GM12878 (cell line): Measurements from ENCODE around the gene ERFL. TPM values are rescaled to one million over a fixed set of nuclear protein-coding genes. Genes with fewer than 3 reads are reported as not detected.

Experiments
- ATAC-seq: fragments of 200-7000 bp; cut with Tn5 transposase; 3 replicates; pipeline ENCODE4 v1.9.1; 2020; ENCODE audit warnings: mild to moderate bottlenecking, moderate library complexity
- BruUV-seq: library from RNA; stranded (reverse); fragments of 400-500 nt; replicated peaks from 2 replicates; lab custom pipeline; 2021; lab: Mats Ljungman, UMichigan
- CTCF ChIA-PET: fragments of 300-600 bp; sonication (Branson Sonifier 250); formaldehyde crosslinking; extraction: SDS; loops from one replicate; lab custom pipeline; 2021; ENCODE audit warnings: inconsistent platforms; lab: Yijun Ruan, JAX
- POLR2A ChIA-PET: fragments of 350-600 bp; formaldehyde crosslinking; extraction: SDS; loops from one replicate; lab custom pipeline; 2021; ENCODE audit warnings: inconsistent platforms; lab: Charles Lee
- RAD21 ChIA-PET: fragments of 300-600 bp; sonication (Branson Sonifier 250); formaldehyde crosslinking; loops from one replicate; lab custom pipeline; 2023; ENCODE audit warnings: antibody characterized with exemption; ENCODE audit not compliant: unreplicated experiment; lab: Charles Lee
- SMC1A ChIA-PET: fragments of 300-600 bp; sonication (Branson Sonifier 250); formaldehyde crosslinking; loops from one replicate; lab custom pipeline; 2023; ENCODE audit not compliant: unreplicated experiment, uncharacterized antibody; lab: Charles Lee
- DNase-seq: peaks from one replicate; pipeline ENCODE4 v3.0.0-alpha.2; 2011; ENCODE audit warnings: low read depth, low spot score
- FAIRE-seq: peaks from 3 replicates; lab custom pipeline; 2011; peaks lifted over from hg19 to GRCh38; lab: Jason Lieb, UNC
- H2AFZ ChIP-seq: 2 replicates; pipeline ENCODE4 v1.6.0; 2011; ENCODE audit warnings: low read depth, low read length, control low read depth; ENCODE audit not compliant: control insufficient read depth
- H3K27ac ChIP-seq: 2 replicates; pipeline ENCODE4 v1.5.1; 2011; ENCODE audit warnings: control low read depth; ENCODE audit not compliant: control insufficient read depth, insufficient read depth
- H3K27me3 ChIP-seq, 2 experiments: replicated peaks in 1 of 2; 2 replicates each; pipeline versions ENCODE4 v1.6.0 to v1.6.1; 2011; ENCODE audit warnings: low read length in 1 of 2; ENCODE audit not compliant: control insufficient read depth in 2 of 2, insufficient read depth in 2 of 2
- H3K36me3 ChIP-seq, 2 experiments: 2 replicates each; pipeline ENCODE4 v1.5.1; 2011; ENCODE audit warnings: low read length in 1 of 2; ENCODE audit not compliant: control insufficient read depth in 2 of 2, insufficient read depth in 2 of 2
- H3K4me1 ChIP-seq: 2 replicates; pipeline ENCODE4 v1.6.1; 2011; ENCODE audit warnings: mild to moderate bottlenecking, low read length, moderate library complexity, mixed read lengths; ENCODE audit not compliant: control insufficient read depth, insufficient read depth
- H3K4me2 ChIP-seq: 2 replicates; pipeline ENCODE4 v1.6.0; 2011; ENCODE audit warnings: control low read depth; ENCODE audit not compliant: control insufficient read depth, insufficient read depth
- H3K4me3 ChIP-seq: fragments of 200-600 bp; sonication (generic); 2 replicates; pipeline ENCODE4 v1.5.1; 2016
- H3K79me2 ChIP-seq: 2 replicates; pipeline ENCODE4 v1.6.0; 2011; ENCODE audit warnings: low read length; ENCODE audit not compliant: control insufficient read depth, insufficient read depth
- H3K9ac ChIP-seq: 2 replicates; pipeline ENCODE4 v1.8.0; 2011; ENCODE audit warnings: low read length, control low read depth, mixed read lengths; ENCODE audit not compliant: control insufficient read depth, insufficient read depth
- H3K9me3 ChIP-seq: replicated peaks from 3 replicates; pipeline ENCODE4 v1.5.1; 2011; ENCODE audit warnings: mild to moderate bottlenecking, low read length; ENCODE audit not compliant: control insufficient read depth, insufficient read depth
- H4K20me1 ChIP-seq: 2 replicates; pipeline ENCODE4 v1.6.0; 2011; ENCODE audit not compliant: control insufficient read depth, insufficient read depth
- BACH1 ChIP-seq: fragments of 450-650 bp; IDR thresholded peaks from 2 replicates; pipeline ENCODE4 v1.6.1; 2017; ENCODE audit warnings: mild to moderate bottlenecking, borderline replicate concordance
- CEBPB ChIP-seq, 2 experiments: fragments of 150-350 bp in 1 of 2; IDR thresholded peaks; 2 replicates each; pipeline ENCODE4 v1.6.1; 2012 to 2014; ENCODE audit warnings: low read depth in 2 of 2, low read length in 2 of 2, borderline replicate concordance in 1 of 2, inconsistent platforms in 1 of 2
- LARP7 ChIP-seq: fragments of 450-650 bp; IDR thresholded peaks from 2 replicates; pipeline ENCODE4 v1.6.1; 2017; ENCODE audit warnings: mild to moderate bottlenecking
- NBN ChIP-seq: fragments of 450-650 bp; IDR thresholded peaks from 2 replicates; pipeline ENCODE4 v1.6.1; 2016
- NKRF ChIP-seq: fragments of 450-650 bp; conservative IDR thresholded peaks from 2 replicates; pipeline ENCODE4 v1.6.1; 2017; ENCODE audit warnings: mild to moderate bottlenecking, moderate library complexity
- POLR2A ChIP-seq: IDR thresholded peaks from 2 replicates; pipeline ENCODE4 v1.6.1; 2011; ENCODE audit warnings: low read depth, mild to moderate bottlenecking, low read length
- POLR2AphosphoS5 ChIP-seq: IDR thresholded peaks from 2 replicates; pipeline ENCODE4 v1.6.1; 2011; ENCODE audit warnings: mild to moderate bottlenecking, low read length, inconsistent platforms
- SIX5 ChIP-seq: IDR thresholded peaks from 2 replicates; pipeline ENCODE4 v1.6.1; 2011; ENCODE audit warnings: mild to moderate bottlenecking, low read depth, low read length, moderate library complexity; ENCODE audit not compliant: severe bottlenecking
- ZBTB11 ChIP-seq: fragments of 450-650 bp; formaldehyde crosslinking; IDR thresholded peaks from 2 replicates; pipeline ENCODE4 v1.5.0; 2022; ENCODE audit warnings: mild to moderate bottlenecking, missing genetic modification characterization
- ZNF207 ChIP-seq: fragments of 450-650 bp; IDR thresholded peaks from 2 replicates; pipeline ENCODE4 v1.6.1; 2014; ENCODE audit warnings: antibody characterized with exemption, mild to moderate bottlenecking, borderline replicate concordance
- WGBS: methylation state at CpG from one replicate; pipeline ENCODE4 v1.1.6; 2016; ENCODE audit warnings: low lambda C conversion rate; ENCODE audit not compliant: insufficient replicate concordance, insufficient coverage; ENCODE audit errors: missing lambda C conversion rate; 5-methylcytosine and 5-hydroxymethylcytosine counted together
- in situ Hi-C: fragments of 300-500 bp; cut with MboI; formaldehyde crosslinking; loops from 9 replicates; pipeline ENCODE4 v1.14.3; 2018; ENCODE audit warnings: mixed read lengths
- intact Hi-C: fragments of 100-400 bp; cut with micrococcal nuclease; formaldehyde crosslinking; loops from one replicate; pipeline ENCODE4 v1.14.2; 2022; ENCODE audit not compliant: unreplicated experiment
- polyA plus RNA-seq, 11 experiments: library from polyadenylated mRNA; depleted of rRNA in 4 of 11; unstranded in 6 of 11; stranded (reverse) in 5 of 11; fragments of >200 nt; fragmentation: Nextera tagmentation in 4 of 11; fragmentation: Illumina TruSeq in 1 of 11; extraction: Ambion mirVana in 4 of 11; extraction: Trizol in 1 of 11; gene quantifications; 1 replicate in 1 of 11; 2 replicates in 10 of 11; pipeline versions ENCODE4 v1.2.1 to v1.2.3, GENCODE V29; 2011 to 2016; ENCODE audit warnings: inconsistent platforms in 2 of 11, missing spikeins in 2 of 11, low read depth in 1 of 11
- total RNA-seq, 4 experiments: library from RNA; depleted of rRNA in 3 of 4; stranded (reverse); fragments of >200 nt in 3 of 4; fragmentation: Illumina TruSeq in 1 of 4; extraction: Trizol in 1 of 4; gene quantifications; 2 replicates each; pipeline versions ENCODE4 v1.2.1 to v1.2.3, GENCODE V29; 2013 to 2021

ERFL gene
- total and polyA plus RNA-seq, 10 of the 15 experiments (the other 5 are each of a cell fraction or from before 2014, with no cell fraction given), result 0.04 to 0.10 (median 0.05) TPM; not detected in 7

GRCh38 chr19:41958367-41959055 is 30.3 kb upstream of the ERFL start:
- Histone ChIP-seq H3K36me3 (no peaks in the 10 kb centered on the region), H3K27ac (peak overlapping the region; percentile 72), H4K20me1 (no peaks in the 10 kb centered on the region), H3K4me2 (peak overlapping the region; percentile 86), H3K4me3 (peak overlapping the region; percentile 89), H3K4me1 (peaks cover 12% of the 10 kb centered on the region), H3K9me3 (no peaks in the 10 kb centered on the region), H3K79me2 (no peaks in the 10 kb centered on the region)
- DNase-seq, result no peak
- ChIA-PET POLR2A (interaction anchor here (2.7 to 2.9 kb wide), 2 partner anchors 13 to 98 kb away, joined by 16 to 20 read pairs; partner anchors contain the start of gene RPS19), CTCF (interaction anchor here (0.5 to 4.8 kb wide), 20 partner anchors 14 to 388 kb away, joined by 3 to 51 read pairs (median 4); partner anchors contain the start of genes CEACAM3 and RPS19), SMC1A (interaction anchor here (1.1 to 1.6 kb wide), 8 partner anchors 14 to 165 kb away, joined by 3 to 12 read pairs (median 4); partner anchors contain the start of gene RPS19), RAD21 (interaction anchor here (0.5 to 2.4 kb wide), 10 partner anchors 9 to 656 kb away, joined by 3 to 9 read pairs (median 5); partner anchors contain the start of genes GSK3A and RPS19)
- intact Hi-C loops (loop anchor here (5.0 kb wide), 1 partner anchor 166 kb away; no protein-coding TSS in a partner anchor), in situ Hi-C loops (no loop called here)
- ATAC-seq, result peak; percentile 90
- FAIRE-seq, result peak; percentile 31
- BruUV-seq, result TSS peak; percentile 78
- peak; percentile 19; the same call in 1 of the 2 replicates for TF ChIP-seq BACH1
- 0 out of 2 replicates have a peak, but pooled peaks have one; percentile 32 for TF ChIP-seq NKRF
- no peak for TF ChIP-seq ZBTB11 (CRISPR knock-in tag)
- TF ChIP-seq LARP7, result 0 out of 2 replicates have a peak, but pooled peaks have one; percentile 29
- peak; percentile 80 for TF ChIP-seq POLR2A
- TF ChIP-seq POLR2AphosphoS5, result peak; percentile 63
- no peak for TF ChIP-seq SIX5
- no peak for TF ChIP-seq CEBPB (IDR thresholded peaks at IDR 0.05; ENCODE audit: borderline replicate concordance in 1 of 2, low read depth in 2 of 2, low read length in 2 of 2)
- TF ChIP-seq ZNF207, result peak; percentile 41; the same call in 1 of the 2 replicates
- TF ChIP-seq NBN, result 0 out of 2 replicates have a peak, but pooled peaks have one; percentile 9
- TF ChIP-seq, all 136 proteins: peak for 7
- Histone ChIP-seq H3K27me3 (no peaks in the 10 kb centered on the region), H3K9ac (peak overlapping the region; percentile 68), H2AFZ (peak overlapping the region; percentile 99)
- WGBS, result 2% methylated on average over 42 of the region's 43 CpGs
